ENCODE measurements around the gene SLCO4A1.

SLCO4A1 gene

GRCh38 chr20:62709537-62709905, 67.2 kb downstream of the SLCO4A1 start:
- ATAC-seq, result 0 out of 3 replicates have a peak, but pooled peaks have one; percentile 6
- no peak for TF ChIP-seq PPARA (CRISPR knock-in tag; IDR thresholded peaks at IDR 0.05; ENCODE audit: borderline replicate concordance)
- no peak for TF ChIP-seq ZFP30 (CRISPR knock-in tag; IDR thresholded peaks at IDR 0.05)
- TF ChIP-seq, protein P1, sequence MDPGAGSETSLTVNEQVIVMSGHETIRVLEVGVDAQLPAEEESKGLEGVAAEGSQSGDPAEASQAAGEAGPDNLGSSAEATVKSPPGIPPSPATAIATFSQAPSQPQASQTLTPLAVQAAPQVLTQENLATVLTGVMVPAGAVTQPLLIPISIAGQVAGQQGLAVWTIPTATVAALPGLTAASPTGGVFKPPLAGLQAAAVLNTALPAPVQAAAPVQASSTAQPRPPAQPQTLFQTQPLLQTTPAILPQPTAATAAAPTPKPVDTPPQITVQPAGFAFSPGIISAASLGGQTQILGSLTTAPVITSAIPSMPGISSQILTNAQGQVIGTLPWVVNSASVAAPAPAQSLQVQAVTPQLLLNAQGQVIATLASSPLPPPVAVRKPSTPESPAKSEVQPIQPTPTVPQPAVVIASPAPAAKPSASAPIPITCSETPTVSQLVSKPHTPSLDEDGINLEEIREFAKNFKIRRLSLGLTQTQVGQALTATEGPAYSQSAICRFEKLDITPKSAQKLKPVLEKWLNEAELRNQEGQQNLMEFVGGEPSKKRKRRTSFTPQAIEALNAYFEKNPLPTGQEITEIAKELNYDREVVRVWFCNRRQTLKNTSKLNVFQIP (CRISPR knock-in tag; IDR thresholded peaks at IDR 0.05; ENCODE audit: borderline replicate concordance, low read depth), result no peak

DNA sequence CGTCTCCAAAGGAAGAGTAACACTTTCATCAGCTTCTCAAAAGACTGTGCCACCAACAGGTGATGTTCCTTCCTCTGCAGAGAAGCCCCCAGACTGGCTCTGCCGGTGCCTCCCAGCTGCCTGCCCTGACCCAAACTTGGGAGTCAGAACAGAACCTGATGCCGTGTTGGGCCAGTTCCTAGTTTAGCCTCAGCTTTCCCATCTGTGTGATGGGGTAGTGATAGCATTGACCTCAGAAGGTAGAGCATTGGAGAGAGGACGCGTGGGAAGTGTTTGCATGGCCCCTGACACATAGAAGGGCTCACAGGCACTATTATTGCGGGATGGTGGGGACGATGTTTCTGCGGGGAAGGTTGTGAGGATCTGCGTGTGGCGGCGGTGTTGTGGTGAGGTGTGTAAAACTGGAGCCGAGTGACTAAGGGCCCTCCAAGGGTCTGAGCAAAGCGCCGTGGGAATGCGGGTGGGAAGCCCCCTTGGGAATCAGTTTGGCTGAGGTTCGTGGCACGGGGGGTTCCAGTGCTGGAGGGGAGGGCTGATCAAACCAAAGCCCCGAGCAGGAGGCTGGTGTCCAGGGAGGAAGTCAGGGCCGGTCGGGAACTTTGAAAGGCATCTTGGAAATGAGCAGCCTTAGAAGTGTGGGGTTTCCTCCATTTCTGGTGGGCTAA, 68.0 kb downstream of the SLCO4A1 start:
- no peak for TF ChIP-seq ISL1 (CRISPR knock-in tag; IDR thresholded peaks at IDR 0.05)
- TF ChIP-seq OSR1 (CRISPR knock-in tag; IDR thresholded peaks at IDR 0.05), result no peak
- no peak for TF ChIP-seq ZC3H10 (CRISPR knock-in tag; IDR thresholded peaks at IDR 0.05)
- TF ChIP-seq RARB (CRISPR knock-in tag; IDR thresholded peaks at IDR 0.05), result no peak
- TF ChIP-seq PPARA (CRISPR knock-in tag; IDR thresholded peaks at IDR 0.05; ENCODE audit: borderline replicate concordance), result no peak
- no peak for TF ChIP-seq ZFP3 (CRISPR knock-in tag; IDR thresholded peaks at IDR 0.05)
- ATAC-seq, result no peak

- peak; percentile 49; the same call in 2 of the 3 replicates for ATAC-seq
Measured at GRCh38 chr20:62710886-62711702, 68.8 kb downstream of the SLCO4A1 start.

GRCh38 chr20:62711703-62712101, 69.4 kb downstream of the SLCO4A1 start:
- no peak for ATAC-seq
- TF ChIP-seq, protein P2, sequence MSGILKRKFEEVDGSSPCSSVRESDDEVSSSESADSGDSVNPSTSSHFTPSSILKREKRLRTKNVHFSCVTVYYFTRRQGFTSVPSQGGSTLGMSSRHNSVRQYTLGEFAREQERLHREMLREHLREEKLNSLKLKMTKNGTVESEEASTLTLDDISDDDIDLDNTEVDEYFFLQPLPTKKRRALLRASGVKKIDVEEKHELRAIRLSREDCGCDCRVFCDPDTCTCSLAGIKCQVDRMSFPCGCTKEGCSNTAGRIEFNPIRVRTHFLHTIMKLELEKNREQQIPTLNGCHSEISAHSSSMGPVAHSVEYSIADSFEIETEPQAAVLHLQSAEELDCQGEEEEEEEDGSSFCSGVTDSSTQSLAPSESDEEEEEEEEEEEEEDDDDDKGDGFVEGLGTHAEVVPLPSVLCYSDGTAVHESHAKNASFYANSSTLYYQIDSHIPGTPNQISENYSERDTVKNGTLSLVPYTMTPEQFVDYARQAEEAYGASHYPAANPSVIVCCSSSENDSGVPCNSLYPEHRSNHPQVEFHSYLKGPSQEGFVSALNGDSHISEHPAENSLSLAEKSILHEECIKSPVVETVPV (CRISPR knock-in tag; IDR thresholded peaks at IDR 0.05), result no peak
- no peak for TF ChIP-seq TOX (CRISPR knock-in tag; IDR thresholded peaks at IDR 0.05; ENCODE audit: borderline replicate concordance)
- no peak for TF ChIP-seq BACH2 (CRISPR knock-in tag; IDR thresholded peaks at IDR 0.05; ENCODE audit: borderline replicate concordance)
- TF ChIP-seq CSDC2 (CRISPR knock-in tag; IDR thresholded peaks at IDR 0.05), result no peak
- TF ChIP-seq TSHZ2 (CRISPR knock-in tag; IDR thresholded peaks at IDR 0.05), result no peak
- no peak for TF ChIP-seq PPARA (CRISPR knock-in tag; IDR thresholded peaks at IDR 0.05; ENCODE audit: borderline replicate concordance)
- TF ChIP-seq, protein P3, sequence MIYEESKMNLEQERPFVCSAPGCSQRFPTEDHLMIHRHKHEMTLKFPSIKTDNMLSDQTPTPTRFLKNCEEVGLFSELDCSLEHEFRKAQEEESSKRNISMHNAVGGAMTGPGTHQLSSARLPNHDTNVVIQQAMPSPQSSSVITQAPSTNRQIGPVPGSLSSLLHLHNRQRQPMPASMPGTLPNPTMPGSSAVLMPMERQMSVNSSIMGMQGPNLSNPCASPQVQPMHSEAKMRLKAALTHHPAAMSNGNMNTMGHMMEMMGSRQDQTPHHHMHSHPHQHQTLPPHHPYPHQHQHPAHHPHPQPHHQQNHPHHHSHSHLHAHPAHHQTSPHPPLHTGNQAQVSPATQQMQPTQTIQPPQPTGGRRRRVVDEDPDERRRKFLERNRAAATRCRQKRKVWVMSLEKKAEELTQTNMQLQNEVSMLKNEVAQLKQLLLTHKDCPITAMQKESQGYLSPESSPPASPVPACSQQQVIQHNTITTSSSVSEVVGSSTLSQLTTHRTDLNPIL (CRISPR knock-in tag; IDR thresholded peaks at IDR 0.05; ENCODE audit: low read depth), result no peak
- TF ChIP-seq OSR1 (CRISPR knock-in tag; IDR thresholded peaks at IDR 0.05), result no peak
- TF ChIP-seq, protein P4, sequence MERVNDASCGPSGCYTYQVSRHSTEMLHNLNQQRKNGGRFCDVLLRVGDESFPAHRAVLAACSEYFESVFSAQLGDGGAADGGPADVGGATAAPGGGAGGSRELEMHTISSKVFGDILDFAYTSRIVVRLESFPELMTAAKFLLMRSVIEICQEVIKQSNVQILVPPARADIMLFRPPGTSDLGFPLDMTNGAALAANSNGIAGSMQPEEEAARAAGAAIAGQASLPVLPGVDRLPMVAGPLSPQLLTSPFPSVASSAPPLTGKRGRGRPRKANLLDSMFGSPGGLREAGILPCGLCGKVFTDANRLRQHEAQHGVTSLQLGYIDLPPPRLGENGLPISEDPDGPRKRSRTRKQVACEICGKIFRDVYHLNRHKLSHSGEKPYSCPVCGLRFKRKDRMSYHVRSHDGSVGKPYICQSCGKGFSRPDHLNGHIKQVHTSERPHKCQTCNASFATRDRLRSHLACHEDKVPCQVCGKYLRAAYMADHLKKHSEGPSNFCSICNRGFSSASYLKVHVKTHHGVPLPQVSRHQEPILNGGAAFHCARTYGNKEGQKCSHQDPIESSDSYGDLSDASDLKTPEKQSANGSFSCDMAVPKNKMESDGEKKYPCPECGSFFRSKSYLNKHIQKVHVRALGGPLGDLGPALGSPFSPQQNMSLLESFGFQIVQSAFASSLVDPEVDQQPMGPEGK (CRISPR knock-in tag; IDR thresholded peaks at IDR 0.05; ENCODE audit: borderline replicate concordance), result no peak
- TF ChIP-seq ARNTL (CRISPR knock-in tag; IDR thresholded peaks at IDR 0.05; ENCODE audit: borderline replicate concordance, low read depth), result no peak
- no peak for TF ChIP-seq SNAI2 (CRISPR knock-in tag; IDR thresholded peaks at IDR 0.05)
- TF ChIP-seq TCF4 (CRISPR knock-in tag; IDR thresholded peaks at IDR 0.05; ENCODE audit: borderline replicate concordance), result no peak
- TF ChIP-seq ISL1 (CRISPR knock-in tag; IDR thresholded peaks at IDR 0.05), result no peak
- TF ChIP-seq ZNF70 (CRISPR knock-in tag; IDR thresholded peaks at IDR 0.05), result no peak
- TF ChIP-seq ZNF565 (CRISPR knock-in tag; conservative IDR thresholded peaks at IDR 0.05; ENCODE audit: low read depth), result no peak
- TF ChIP-seq ESRRG (CRISPR knock-in tag; IDR thresholded peaks at IDR 0.05), result no peak
- no peak for TF ChIP-seq ZFP30 (CRISPR knock-in tag; IDR thresholded peaks at IDR 0.05)
- no peak for TF ChIP-seq ZNF8 (CRISPR knock-in tag; IDR thresholded peaks at IDR 0.05)
- TF ChIP-seq, protein P1 (CRISPR knock-in tag; IDR thresholded peaks at IDR 0.05; ENCODE audit: borderline replicate concordance, low read depth), result no peak
- no peak for TF ChIP-seq RARB (CRISPR knock-in tag; IDR thresholded peaks at IDR 0.05)

More at GRCh38 chr20:62710886-62711702, 68.8 kb downstream of the SLCO4A1 start:
- no peak for TF ChIP-seq TOX (CRISPR knock-in tag; IDR thresholded peaks at IDR 0.05; ENCODE audit: borderline replicate concordance)
- no peak for TF ChIP-seq ISL1 (CRISPR knock-in tag; IDR thresholded peaks at IDR 0.05)
- TF ChIP-seq ZFP30 (CRISPR knock-in tag; IDR thresholded peaks at IDR 0.05), result no peak
- TF ChIP-seq GLIS3 (CRISPR knock-in tag; IDR thresholded peaks at IDR 0.05), result no peak
- TF ChIP-seq ZNF565 (CRISPR knock-in tag; conservative IDR thresholded peaks at IDR 0.05; ENCODE audit: low read depth), result no peak
